Measurements from ENCODE around the gene GPHA2. TPM values are rescaled to one million over a fixed set of nuclear protein-coding genes. Genes with fewer than 3 reads are reported as not detected.

GPHA2 gene
- total RNA-seq, 1 experiment from 2014 or later, result not detected

DNA sequence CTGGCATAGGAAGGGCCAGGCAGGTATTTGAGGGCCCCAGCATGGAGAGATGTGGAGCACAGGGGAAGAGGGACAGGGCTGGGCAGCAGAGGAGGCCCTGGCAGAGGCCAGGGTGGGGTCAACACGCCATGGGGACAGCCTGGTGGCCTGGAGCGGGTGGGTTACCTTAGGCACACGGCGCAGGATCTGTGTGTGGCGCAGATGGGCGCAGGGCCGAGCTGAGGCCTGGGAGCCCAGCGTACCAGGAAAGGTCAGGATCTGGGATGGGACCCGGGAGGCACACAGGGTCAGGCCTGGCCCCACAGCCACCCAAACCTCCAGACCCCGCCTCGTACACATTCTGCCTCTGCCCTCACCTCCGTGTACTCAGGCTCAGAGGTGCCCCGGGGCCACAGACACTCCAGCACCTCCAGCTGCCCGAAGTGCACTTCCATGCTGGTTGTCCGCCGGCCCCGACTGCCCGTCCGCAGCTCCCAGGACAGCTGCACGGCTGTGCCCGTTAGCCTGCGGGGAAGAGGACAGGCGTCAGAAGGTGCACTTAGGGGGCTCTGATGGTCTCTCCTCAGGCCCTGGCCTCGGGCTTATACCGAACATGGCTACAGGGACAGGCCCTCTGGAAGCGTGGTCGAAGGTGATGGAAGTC, 25.1 kb downstream of the GPHA2 start:
- no peak for DNase-seq (ENCODE audit: low spot score)

DNA sequence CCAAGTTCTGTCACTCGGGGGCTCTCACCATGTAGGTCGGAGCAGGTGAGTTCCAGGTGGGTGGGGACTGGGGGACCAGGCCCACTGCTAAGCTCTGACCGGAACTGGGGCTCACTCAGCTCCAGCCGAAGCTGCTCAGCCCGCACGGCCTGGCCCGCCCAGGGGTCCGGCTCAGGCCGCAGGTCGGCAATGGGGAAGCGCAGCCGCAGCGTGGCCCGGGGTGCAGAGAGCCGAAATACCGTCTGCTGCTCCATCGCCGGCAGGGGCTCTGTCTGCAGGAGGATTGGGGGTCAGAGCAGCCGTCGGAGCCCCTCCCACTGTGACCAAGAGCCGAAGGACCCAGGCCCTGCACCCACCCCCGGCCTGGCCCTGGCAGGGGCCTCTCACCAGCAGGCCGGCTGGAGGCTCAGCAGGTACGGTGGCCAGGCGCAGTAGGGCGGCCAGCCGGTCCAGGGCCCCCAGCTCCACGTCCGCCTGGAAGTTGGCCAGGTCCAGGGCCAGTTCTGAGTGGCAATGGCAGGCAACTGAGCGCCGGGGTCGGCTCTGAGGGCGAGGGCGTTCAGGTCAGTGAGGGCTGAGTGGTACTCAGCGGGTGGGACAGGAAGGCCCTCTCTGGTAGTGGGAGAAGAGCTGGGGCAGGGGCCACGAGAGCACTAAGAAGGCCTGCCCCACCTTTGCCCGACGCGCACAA, 25.9 kb downstream of the GPHA2 start:
- no peak for DNase-seq (ENCODE audit: low spot score)

GRCh38 chr11:64908766-64909165, 26.9 kb downstream of the GPHA2 start:
- no peak for DNase-seq (ENCODE audit: low spot score)

DNA sequence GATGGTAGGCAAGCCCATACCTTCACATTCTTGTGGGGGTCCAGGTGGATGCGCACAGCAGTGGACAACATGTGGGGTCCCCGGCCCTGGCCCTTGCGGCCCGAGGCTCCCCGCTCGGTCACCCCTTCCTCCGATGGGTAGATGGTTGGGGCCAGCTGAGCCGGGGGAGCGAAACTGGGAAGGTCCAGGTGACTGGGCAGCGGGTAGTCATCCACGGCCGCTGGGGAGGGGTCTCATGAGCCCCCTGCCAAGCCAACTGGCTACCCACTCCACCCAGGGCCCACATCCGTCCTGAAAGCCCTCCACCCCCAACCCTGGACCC, 29.4 kb downstream of the GPHA2 start:
- no peak for DNase-seq (ENCODE audit: low spot score)

GRCh38 chr11:64905516-64906313, 30.0 kb downstream of the GPHA2 start:
- no peak for DNase-seq (ENCODE audit: low spot score)

- DNase-seq (ENCODE audit: low spot score), result no peak
Measured at GRCh38 chr11:64903291-64903833, 32.3 kb downstream of the GPHA2 start.

DNA sequence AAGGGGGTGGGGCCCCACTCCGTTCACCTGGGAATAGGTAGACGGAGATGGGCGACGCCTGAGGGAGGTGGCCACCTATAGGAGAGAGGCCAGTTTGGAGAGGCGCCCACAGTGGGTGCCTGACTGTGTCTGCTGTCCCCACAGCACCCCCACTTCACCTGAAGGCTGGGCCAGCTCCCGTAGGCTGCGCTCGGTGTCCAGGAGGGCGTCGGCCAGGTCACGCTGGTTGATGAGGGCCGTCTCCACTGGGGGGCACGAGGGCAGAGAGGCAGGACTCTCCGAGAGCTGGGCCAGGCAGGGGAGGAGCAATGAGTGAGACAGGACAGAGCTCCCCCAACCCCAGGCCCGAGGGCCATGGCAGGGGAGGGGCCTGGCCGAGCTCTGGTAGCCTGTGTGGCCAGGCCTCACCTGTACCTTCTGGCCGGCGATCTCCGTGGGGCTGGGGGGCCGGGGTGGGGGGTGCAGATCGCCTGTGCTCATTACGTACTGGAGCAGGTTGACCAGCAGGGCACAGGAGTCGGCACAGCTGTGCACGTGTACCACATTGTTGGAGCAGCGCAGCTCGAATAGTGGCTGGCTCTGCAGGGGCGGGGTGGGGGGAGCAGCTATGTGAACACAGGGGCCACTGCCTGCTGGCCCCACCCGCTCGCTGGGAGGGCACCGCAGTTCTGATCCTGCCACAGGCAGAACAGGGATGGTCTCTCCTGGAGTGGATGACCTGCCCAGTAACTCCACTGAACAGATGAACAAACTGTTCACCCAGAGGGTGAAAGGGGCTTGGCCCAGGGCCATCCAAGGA, 33.4 kb downstream of the GPHA2 start:
- no peak for DNase-seq (ENCODE audit: low spot score)

- no peak for DNase-seq (ENCODE audit: low spot score)
Measured at GRCh38 chr11:64900774-64901173, 34.9 kb downstream of the GPHA2 start.

GRCh38 chr11:64900263-64900678, 35.4 kb downstream of the GPHA2 start:
- DNase-seq (ENCODE audit: low spot score), result no peak

GRCh38 chr11:64898541-64898940, 37.2 kb downstream of the GPHA2 start:
- DNase-seq (ENCODE audit: low spot score), result no peak

- DNase-seq (ENCODE audit: low spot score), result no peak
Measured at GRCh38 chr11:64898076-64898445, 37.6 kb downstream of the GPHA2 start.

DNA sequence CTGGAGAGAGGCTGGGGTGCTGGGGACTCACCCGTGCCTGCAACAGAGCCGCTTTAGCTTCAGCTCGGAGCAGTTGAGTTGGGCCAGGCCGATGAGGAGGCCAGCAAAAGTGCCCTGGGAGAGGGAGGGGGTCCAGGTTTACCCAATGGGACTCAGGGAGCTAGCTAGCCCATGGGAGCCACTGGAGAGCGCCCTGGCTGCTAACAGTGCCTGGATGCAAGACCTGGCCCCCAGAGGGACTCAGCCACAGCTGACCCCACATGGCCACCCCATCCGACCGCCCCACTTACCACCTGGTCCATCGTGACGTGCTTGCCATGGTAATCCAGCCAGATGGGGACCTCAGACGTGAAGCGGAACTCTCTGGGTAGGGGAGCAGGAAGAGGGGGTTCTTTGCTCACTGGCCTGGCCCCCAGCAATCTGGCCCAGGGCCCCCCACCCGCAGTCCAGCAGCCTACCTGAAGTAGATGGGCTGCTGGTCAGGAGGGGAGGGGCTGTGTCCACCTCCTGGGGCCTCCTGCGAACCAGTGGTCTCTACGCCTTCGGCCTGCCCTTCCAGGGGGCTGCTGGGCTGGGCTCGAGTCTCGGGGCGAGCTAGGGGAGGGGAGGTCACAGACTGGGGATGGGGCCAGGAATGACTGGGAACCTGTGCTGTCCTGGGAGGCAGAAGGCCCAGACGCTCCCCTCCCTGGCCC, 38.2 kb downstream of the GPHA2 start:
- DNase-seq (ENCODE audit: low spot score), result no peak

DNA sequence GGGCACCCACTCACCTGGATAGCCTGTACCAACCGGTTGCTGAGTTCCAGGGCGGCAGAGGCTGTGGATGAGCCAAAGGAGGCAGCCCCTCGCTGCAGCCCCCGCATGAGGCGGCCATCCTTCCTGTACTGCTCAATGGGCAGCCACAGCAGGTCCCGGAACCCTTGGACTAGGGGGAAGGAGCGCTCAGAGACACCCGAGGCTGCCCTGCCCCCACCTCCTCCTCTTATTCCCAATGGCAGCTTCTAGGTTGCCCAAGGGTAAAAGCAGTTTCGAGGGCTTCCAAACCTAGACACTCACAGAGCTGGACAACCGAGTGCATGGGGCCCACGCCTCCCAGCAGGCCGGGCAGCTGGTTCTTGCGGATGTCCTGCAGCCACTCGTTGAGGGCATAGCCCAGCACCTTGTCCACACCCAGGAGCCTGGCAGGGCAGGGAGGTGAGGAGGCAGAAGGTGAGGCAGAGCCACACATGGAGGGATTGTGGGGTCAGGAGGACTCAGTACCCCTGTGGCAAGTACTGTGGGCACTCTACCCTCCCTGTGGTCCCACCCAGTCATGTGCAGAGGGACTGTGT, 39.2 kb downstream of the GPHA2 start:
- no peak for DNase-seq (ENCODE audit: low spot score)

- DNase-seq (ENCODE audit: low spot score), result no peak
Measured at GRCh38 chr11:64894812-64895452, 40.8 kb downstream of the GPHA2 start.

GRCh38 chr11:64894070-64894811, 41.5 kb downstream of the GPHA2 start:
- DNase-seq (ENCODE audit: low spot score), result peak; percentile 68

- DNase-seq (ENCODE audit: low spot score), result no peak
Measured at GRCh38 chr11:64893194-64894069, 42.3 kb downstream of the GPHA2 start.

- DNase-seq (ENCODE audit: low spot score), result no peak
Measured at GRCh38 chr11:64892838-64893193, 42.9 kb downstream of the GPHA2 start.

GRCh38 chr11:64892411-64892831, 43.3 kb downstream of the GPHA2 start:
- no peak for DNase-seq (ENCODE audit: low spot score)

- no peak for DNase-seq (ENCODE audit: low spot score)
Measured at GRCh38 chr11:64891880-64892279, 43.8 kb downstream of the GPHA2 start.
